GM21423 (cell line): ENCODE results near the gene P4HA1.
A peak's percentile ranks its signal among the peaks of the same experiment; 100 is the strongest.
"Not testable (repeated sequence)": the region's sequence is repeated elsewhere in the genome, so short reads cannot be mapped to it uniquely, and the experiment has no call there.

Experiments
- ATAC-seq: cut with Tn5 transposase; IDR thresholded peaks from one replicate; pipeline ENCODE4 v1.9.1; 2021; ENCODE audit warnings: mild to moderate bottlenecking, moderate library complexity; ENCODE audit not compliant: unreplicated experiment

The P4HA1 gene

GRCh38 chr10:73096449-73097304 is at the start of gene P4HA1:
TSS of gene P4HA1 (minus strand) at chr10:73096866. CDS start at chr10:73074883, 21,983 bp downstream.
- peak; percentile 80 for ATAC-seq

- ATAC-seq = no peak
Measured at GRCh38 chr10:73141603-73142002, 44.9 kb upstream of the P4HA1 start.

- no peak for ATAC-seq
Measured at GRCh38 chr10:73139251-73139650, 42.6 kb upstream of the P4HA1 start.

GRCh38 chr10:73136627-73137026 is 40.0 kb upstream of the P4HA1 start:
- no peak for ATAC-seq

GRCh38 chr10:73134727-73135126 is 38.1 kb upstream of the P4HA1 start:
- no peak for ATAC-seq

GRCh38 chr10:73131913-73132686 is 35.4 kb upstream of the P4HA1 start:
- ATAC-seq = no peak

GRCh38 chr10:73131301-73131700 is 34.6 kb upstream of the P4HA1 start:
- ATAC-seq = no peak

- ATAC-seq = no peak
Measured at GRCh38 chr10:73126343-73126742, 29.7 kb upstream of the P4HA1 start.

- ATAC-seq = no peak
Measured at GRCh38 chr10:73119952-73120351, 23.3 kb upstream of the P4HA1 start.

GRCh38 chr10:73119457-73119856 is 22.8 kb upstream of the P4HA1 start:
- no peak for ATAC-seq

GRCh38 chr10:73117976-73118743 is 21.5 kb upstream of the P4HA1 start:
- ATAC-seq = peak; percentile 48

GRCh38 chr10:73116017-73116416 is 19.4 kb upstream of the P4HA1 start:
- ATAC-seq = no peak

GRCh38 chr10:73113551-73113950 is 16.9 kb upstream of the P4HA1 start:
- ATAC-seq = no peak

- ATAC-seq = not testable (repeated sequence)
Measured at GRCh38 chr10:73112032-73112431, 15.4 kb upstream of the P4HA1 start.

- ATAC-seq = peak; percentile 71
Measured at GRCh38 chr10:73110345-73110849, 13.7 kb upstream of the P4HA1 start, which contains the start of gene NUDT13. TSS of gene NUDT13 (plus strand) at chr10:73110455. CDS start at chr10:73114366, 3,911 bp downstream.

GRCh38 chr10:73109248-73109652 is 12.6 kb upstream of the P4HA1 start:
- ATAC-seq = not testable (repeated sequence)

GRCh38 chr10:73106301-73106700 is 9.6 kb upstream of the P4HA1 start:
- ATAC-seq = no peak

GRCh38 chr10:73099141-73099540 is 2.5 kb upstream of the P4HA1 start:
- ATAC-seq = no peak

- no peak for ATAC-seq
Measured at GRCh38 chr10:73097305-73097670, 622 bp upstream of the P4HA1 start.

- ATAC-seq = peak; percentile 20
Measured at GRCh38 chr10:73096041-73096448, 621 bp downstream of the P4HA1 start.

GRCh38 chr10:73095481-73096021 is 1.1 kb downstream of the P4HA1 start:
- ATAC-seq = no peak
